NCI-H82 treated with DMSO at 0.1 percent for 48 hours (cell line): ENCODE data around the gene CSNK1D.
"Not testable (repeated sequence)": the region's sequence is repeated elsewhere in the genome, so short reads cannot be mapped to it uniquely, and the experiment has no call there.

ENCODE experiments used
- DNase-seq: peaks from one replicate; lab custom pipeline; 2025; ENCODE audit not compliant: unreplicated experiment; lab: John Stamatoyannopoulos, UW

Gene CSNK1D

GRCh38 chr17:82195675-82196672 lies 77.5 kb downstream of the CSNK1D start:
- no peak for DNase-seq

GRCh38 chr17:82194765-82195164 lies 78.7 kb downstream of the CSNK1D start:
- no peak for DNase-seq

- no peak for DNase-seq
Measured at GRCh38 chr17:82193520-82194220, 79.8 kb downstream of the CSNK1D start.

GRCh38 chr17:82193050-82193449 lies 80.5 kb downstream of the CSNK1D start:
- DNase-seq, result not testable (repeated sequence)
